PC-3 (cell line): ENCODE results near the gene C3AR1.
"Not testable (repeated sequence)": the region's sequence is repeated elsewhere in the genome, so short reads cannot be mapped to it uniquely, and the experiment has no call there.

ENCODE experiments used
- EZH2phosphoT487 ChIP-seq: fragments of 300-600 bp; sonication (generic); IDR thresholded peaks from 2 replicates; pipeline ENCODE4 v1.6.1; 2018; ENCODE audit warnings: mild to moderate bottlenecking, antibody characterized with exemption, low read length, borderline replicate concordance
- TF ChIP-seq, protein P1 (sequence below): fragments of 300-600 bp; sonication (generic); conservative IDR thresholded peaks from 2 replicates; pipeline ENCODE4 v1.5.1; 2017; ENCODE audit warnings: antibody characterized with exemption, low read depth, mild to moderate bottlenecking, low read length

DNA sequence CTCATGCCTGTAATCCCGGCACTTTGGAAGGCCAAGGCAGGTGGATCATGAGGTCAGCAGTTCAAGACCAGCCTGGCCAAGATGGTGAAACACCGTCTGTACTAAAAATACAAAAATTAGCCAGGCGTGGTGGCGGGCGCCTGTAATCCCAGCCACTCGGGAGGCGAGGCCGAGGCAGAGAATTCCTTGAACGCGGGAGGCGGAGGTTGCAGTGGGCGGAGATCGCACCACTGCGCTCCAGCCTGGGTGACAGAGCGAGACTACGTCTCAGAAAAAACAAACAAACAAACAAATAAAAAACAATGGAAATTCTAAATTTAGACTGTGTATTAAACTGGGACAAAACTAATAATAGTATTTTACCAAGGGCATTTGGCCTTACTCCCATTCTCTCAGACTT lies 47.9 kb downstream of the C3AR1 start:
- TF ChIP-seq, protein P1, sequence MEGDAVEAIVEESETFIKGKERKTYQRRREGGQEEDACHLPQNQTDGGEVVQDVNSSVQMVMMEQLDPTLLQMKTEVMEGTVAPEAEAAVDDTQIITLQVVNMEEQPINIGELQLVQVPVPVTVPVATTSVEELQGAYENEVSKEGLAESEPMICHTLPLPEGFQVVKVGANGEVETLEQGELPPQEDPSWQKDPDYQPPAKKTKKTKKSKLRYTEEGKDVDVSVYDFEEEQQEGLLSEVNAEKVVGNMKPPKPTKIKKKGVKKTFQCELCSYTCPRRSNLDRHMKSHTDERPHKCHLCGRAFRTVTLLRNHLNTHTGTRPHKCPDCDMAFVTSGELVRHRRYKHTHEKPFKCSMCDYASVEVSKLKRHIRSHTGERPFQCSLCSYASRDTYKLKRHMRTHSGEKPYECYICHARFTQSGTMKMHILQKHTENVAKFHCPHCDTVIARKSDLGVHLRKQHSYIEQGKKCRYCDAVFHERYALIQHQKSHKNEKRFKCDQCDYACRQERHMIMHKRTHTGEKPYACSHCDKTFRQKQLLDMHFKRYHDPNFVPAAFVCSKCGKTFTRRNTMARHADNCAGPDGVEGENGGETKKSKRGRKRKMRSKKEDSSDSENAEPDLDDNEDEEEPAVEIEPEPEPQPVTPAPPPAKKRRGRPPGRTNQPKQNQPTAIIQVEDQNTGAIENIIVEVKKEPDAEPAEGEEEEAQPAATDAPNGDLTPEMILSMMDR, result not testable (repeated sequence)
- TF ChIP-seq EZH2phosphoT487, result not testable (repeated sequence)
